ENCODE data around the gene CDC73.
"Not testable (repeated sequence)": the region's sequence is repeated elsewhere in the genome, so short reads cannot be mapped to it uniquely, and the experiment has no call there.

CDC73 gene

DNA sequence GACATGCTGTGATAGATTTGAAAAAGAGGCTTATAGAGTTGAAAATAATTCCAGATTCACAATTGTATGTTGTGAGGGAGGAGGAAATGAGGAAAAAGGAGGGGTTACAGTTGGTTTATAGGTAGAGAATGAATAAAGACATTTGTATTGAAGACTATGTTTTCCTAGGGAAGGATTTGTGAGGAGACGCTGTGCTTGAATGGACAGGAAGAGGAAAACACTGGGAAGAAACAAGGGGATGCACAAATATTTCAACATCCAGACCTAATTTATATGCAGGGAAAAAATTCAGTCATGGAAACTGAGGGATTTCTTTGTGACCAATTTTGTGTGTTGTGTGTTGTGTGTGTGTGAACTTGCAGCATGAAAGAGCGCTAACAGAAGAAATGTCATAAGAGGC is 157.1 kb downstream of the CDC73 start:
- no peak for DNase-seq (ENCODE audit: low spot score)
- in situ Hi-C loops (cut with MboI; ENCODE audit: low sequenced_read_pairs, unreplicated experiment): no loop called here
- TF ChIP-seq, protein P1, sequence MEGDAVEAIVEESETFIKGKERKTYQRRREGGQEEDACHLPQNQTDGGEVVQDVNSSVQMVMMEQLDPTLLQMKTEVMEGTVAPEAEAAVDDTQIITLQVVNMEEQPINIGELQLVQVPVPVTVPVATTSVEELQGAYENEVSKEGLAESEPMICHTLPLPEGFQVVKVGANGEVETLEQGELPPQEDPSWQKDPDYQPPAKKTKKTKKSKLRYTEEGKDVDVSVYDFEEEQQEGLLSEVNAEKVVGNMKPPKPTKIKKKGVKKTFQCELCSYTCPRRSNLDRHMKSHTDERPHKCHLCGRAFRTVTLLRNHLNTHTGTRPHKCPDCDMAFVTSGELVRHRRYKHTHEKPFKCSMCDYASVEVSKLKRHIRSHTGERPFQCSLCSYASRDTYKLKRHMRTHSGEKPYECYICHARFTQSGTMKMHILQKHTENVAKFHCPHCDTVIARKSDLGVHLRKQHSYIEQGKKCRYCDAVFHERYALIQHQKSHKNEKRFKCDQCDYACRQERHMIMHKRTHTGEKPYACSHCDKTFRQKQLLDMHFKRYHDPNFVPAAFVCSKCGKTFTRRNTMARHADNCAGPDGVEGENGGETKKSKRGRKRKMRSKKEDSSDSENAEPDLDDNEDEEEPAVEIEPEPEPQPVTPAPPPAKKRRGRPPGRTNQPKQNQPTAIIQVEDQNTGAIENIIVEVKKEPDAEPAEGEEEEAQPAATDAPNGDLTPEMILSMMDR (IDR thresholded peaks at IDR 0.05; ENCODE audit: borderline replicate concordance, control extremely low read depth, extremely low read depth, insufficient read depth, missing control alignments): no peak

DNA sequence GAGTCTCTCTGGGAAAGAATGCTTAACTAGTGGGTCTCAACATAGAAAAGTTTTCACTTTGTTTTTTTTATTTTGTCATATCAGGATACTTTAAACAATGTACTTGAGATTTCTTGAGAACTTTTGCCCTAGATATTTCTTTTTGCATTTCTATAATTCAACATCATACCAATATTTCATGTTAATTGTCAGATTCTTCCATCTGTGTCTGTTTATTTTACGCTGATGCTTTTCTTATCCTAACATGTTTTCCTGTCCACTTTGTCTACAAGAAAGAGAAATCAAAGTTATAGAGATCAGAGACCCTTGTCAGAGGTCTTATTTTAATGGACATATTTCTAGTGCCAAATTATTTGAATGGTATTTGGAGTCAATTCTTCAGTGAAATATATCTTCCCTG is 160.1 kb downstream of the CDC73 start:
- no peak for DNase-seq (ENCODE audit: low spot score)
- TF ChIP-seq, protein P1 (IDR thresholded peaks at IDR 0.05; ENCODE audit: borderline replicate concordance, control extremely low read depth, extremely low read depth, insufficient read depth, missing control alignments): no peak
- in situ Hi-C loops (cut with MboI; ENCODE audit: low sequenced_read_pairs, unreplicated experiment): no loop called here

GRCh38 chr1:193283016-193283415 is 161.2 kb downstream of the CDC73 start:
- TF ChIP-seq, protein P1 (IDR thresholded peaks at IDR 0.05; ENCODE audit: borderline replicate concordance, control extremely low read depth, extremely low read depth, insufficient read depth, missing control alignments): no peak
- DNase-seq (ENCODE audit: low spot score): no peak
- in situ Hi-C loops (cut with MboI; ENCODE audit: low sequenced_read_pairs, unreplicated experiment): no loop called here

DNA sequence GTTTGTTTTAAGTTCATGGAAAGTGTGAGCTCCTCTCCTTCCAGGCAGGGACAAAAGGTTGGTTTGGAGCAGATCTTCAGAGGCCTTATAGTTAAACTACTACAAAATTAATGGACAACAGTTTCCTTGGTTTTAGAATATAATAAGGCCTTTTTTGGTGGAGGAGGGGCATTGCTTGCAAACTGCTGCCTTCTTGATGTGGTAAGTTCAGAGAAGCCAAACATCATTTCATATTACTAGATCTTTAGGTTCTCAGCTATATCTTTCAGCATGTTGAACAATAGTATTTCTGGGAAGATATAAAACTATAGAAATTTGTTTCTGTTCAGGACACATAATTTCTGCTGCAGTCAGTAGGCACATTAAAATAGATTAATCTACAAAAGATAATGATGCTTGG is 162.4 kb downstream of the CDC73 start:
- TF ChIP-seq, protein P1 (IDR thresholded peaks at IDR 0.05; ENCODE audit: borderline replicate concordance, control extremely low read depth, extremely low read depth, insufficient read depth, missing control alignments): no peak
- no peak for DNase-seq (ENCODE audit: low spot score)
- in situ Hi-C loops (cut with MboI; ENCODE audit: low sequenced_read_pairs, unreplicated experiment): no loop called here

DNA sequence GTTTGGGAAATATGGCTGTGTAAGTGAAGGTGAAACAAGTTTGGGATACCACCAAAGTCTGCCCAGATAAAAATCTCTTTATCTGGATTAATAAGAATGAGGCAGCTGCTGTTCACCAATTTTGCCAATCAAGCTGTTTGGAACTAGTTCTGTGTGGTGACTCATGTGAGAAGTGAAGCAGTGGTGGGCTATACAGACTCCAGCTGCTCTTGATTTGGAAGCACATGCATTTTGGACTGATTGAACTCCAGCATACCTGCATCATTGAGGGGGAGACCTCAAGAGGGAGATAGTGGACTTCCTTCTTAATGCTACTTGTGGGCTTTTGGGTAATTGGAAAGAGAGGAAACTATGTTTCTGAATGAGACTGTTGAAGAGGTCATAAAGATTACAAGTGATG is 163.8 kb downstream of the CDC73 start:
- TF ChIP-seq, protein P1 (IDR thresholded peaks at IDR 0.05; ENCODE audit: borderline replicate concordance, control extremely low read depth, extremely low read depth, insufficient read depth, missing control alignments): no peak
- in situ Hi-C loops (cut with MboI; ENCODE audit: low sequenced_read_pairs, unreplicated experiment): no loop called here
- DNase-seq (ENCODE audit: low spot score): no peak

DNA sequence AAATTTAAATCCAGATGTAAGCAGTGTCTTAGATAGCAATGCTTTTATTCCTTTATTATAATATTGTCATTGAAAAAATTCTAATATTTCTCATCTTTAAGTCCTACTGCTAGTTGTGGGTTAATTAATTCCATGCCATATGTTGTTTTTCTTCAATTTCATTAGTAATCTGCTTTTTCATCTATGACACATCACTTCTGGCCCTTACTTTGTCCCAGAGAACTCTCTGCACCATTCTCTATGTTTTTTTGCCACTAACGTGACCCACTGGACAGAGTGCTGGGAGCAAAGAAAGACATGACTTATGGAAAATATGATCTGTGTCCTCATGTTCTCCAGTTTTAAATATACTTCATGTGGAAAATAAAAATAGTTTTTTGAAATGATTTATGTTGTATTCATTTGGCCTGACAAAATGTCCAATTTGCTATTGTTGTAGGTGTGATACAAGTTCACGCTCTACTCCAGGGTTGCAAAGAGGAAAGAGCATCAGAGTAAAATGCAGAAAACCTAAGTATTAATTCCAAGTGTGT is 166.8 kb downstream of the CDC73 start:
- in situ Hi-C loops (cut with MboI; ENCODE audit: low sequenced_read_pairs, unreplicated experiment); DNase-seq (ENCODE audit: low spot score): not testable (repeated sequence)

DNA sequence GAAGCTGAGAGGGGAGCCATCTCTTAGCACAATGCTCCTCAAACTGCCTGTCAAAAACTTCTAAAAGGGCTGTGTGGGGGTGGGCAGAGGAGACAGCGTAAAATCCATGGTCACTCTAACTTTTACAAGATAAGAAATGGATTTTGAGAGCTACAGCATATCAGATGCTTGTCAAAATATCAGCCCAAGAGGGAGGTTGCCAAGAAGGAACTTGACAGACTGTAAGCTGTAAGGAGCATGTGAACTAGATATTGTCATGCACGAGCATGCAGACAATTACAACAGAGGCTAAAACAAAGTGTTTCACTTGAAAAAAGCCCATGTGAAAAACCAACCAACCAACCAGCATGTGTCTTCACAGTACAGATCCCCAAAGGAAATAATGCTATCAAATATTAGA is 171.9 kb downstream of the CDC73 start:
- TF ChIP-seq, protein P1 (IDR thresholded peaks at IDR 0.05; ENCODE audit: borderline replicate concordance, control extremely low read depth, extremely low read depth, insufficient read depth, missing control alignments): no peak
- in situ Hi-C loops (cut with MboI; ENCODE audit: low sequenced_read_pairs, unreplicated experiment): no loop called here
- no peak for DNase-seq (ENCODE audit: low spot score)

Data from GM13976 (cell line).